GM19023 (cell line): ENCODE results near the gene SYNGR3.

Experiments
- ATAC-seq: cut with Tn5 transposase; IDR thresholded peaks from one replicate; pipeline ENCODE4 v1.9.1; 2021; ENCODE audit warnings: mild to moderate bottlenecking, moderate library complexity; ENCODE audit not compliant: unreplicated experiment

Gene SYNGR3

GRCh38 chr16:2039274-2040031, 49.7 kb downstream of the SYNGR3 start:
- no peak for ATAC-seq

GRCh38 chr16:2040041-2040786, 50.4 kb downstream of the SYNGR3 start:
- no peak for ATAC-seq

GRCh38 chr16:2040787-2041522, 51.2 kb downstream of the SYNGR3 start:
- ATAC-seq: no peak

- no peak for ATAC-seq
These were observed 52.6 kb downstream of the SYNGR3 start for GRCh38 chr16:2042171-2042985.

- ATAC-seq: no peak
These were observed 53.4 kb downstream of the SYNGR3 start for GRCh38 chr16:2042986-2043666.
